ENCODE measurements around the gene MPEG1.

Gene MPEG1

DNA sequence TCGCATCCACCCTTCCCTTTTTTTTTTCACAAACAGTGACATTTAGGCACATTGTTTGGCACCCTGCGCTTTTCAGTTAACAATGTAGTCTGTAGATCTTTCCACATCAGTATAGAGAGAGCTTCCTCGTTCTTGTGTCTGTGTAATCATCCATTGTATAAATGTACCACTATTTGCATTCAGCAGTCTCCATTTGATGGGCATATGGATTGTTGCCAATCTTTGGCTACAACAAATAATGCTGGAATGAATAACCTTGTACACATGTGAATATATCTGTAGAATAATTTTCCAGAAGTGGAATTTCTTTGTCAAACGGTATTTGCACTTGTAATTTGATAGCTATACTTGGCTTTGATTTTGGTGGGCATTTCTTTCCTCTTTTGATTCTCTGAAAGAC lies 17.1 kb downstream of the MPEG1 start:
- H2BK12ac ChIP-seq (ENCODE audit: low read length), result no peak overlapping the region
- DNase-seq (ENCODE audit: low spot score), result no peak
- H3K4me2 ChIP-seq (ENCODE audit: insufficient read depth, low read length, poor library complexity, severe bottlenecking), result no peak overlapping the region
- WGBS, 2 donors (ENCODE audit: extremely low coverage in 2 of 2, insufficient read length in 2 of 2, insufficient replicate concordance in 1 of 2), result no CpG with 5 or more reads among the region's 4 CpGs
- H3K9me3 ChIP-seq (replicated peaks in 1 of 2; ENCODE audit: control insufficient read depth in 2 of 2, insufficient read depth in 1 of 2, low read depth in 1 of 2, low read length in 2 of 2), result peaks cover 8 to 20% of the 10 kb centered on the region in 2 donors
- no peak overlapping the region for H3K27ac ChIP-seq (replicated peaks; ENCODE audit: low read length)
- H4K91ac ChIP-seq (ENCODE audit: low read depth, low read length, poor library complexity), result no peak overlapping the region
- no peak overlapping the region for H3K23ac ChIP-seq (ENCODE audit: low read depth, low read length, poor library complexity)
- H3K79me1 ChIP-seq (ENCODE audit: low read depth, low read length), result no peaks in the 10 kb centered on the region
- H2BK15ac ChIP-seq (ENCODE audit: low read length), result no peak overlapping the region
- H3K4me3 ChIP-seq (ENCODE audit: low read length in 2 of 2), result no peak overlapping the region
- no peaks in the 10 kb centered on the region for H3K27me3 ChIP-seq (ENCODE audit: control insufficient read depth in 3 of 3, insufficient read depth in 3 of 3, low read depth in 1 of 3, low read length in 3 of 3)
- H2BK5ac ChIP-seq (ENCODE audit: low read length), result no peak overlapping the region
- H3K4me1 ChIP-seq (ENCODE audit: control insufficient read depth in 2 of 2, insufficient read depth in 1 of 2, low read depth in 1 of 2, low read length in 2 of 2), result peaks cover 0 to 14% of the 10 kb centered on the region in 2 donors
- no peak overlapping the region for H3K18ac ChIP-seq (ENCODE audit: low read length)
- no peak overlapping the region for H3K9ac ChIP-seq (ENCODE audit: low read depth, low read length, poor library complexity)
- H3K36me3 ChIP-seq (replicated peaks in 1 of 2; ENCODE audit: control insufficient read depth in 2 of 2, insufficient read depth in 2 of 2, low read length in 2 of 2), result peaks cover 66 to 100% of the 10 kb centered on the region in 2 donors
- no peak overlapping the region for H2AFZ ChIP-seq (ENCODE audit: low read length)
- H2AK5ac ChIP-seq (ENCODE audit: low read depth, low read length), result no peak overlapping the region
- H2BK120ac ChIP-seq (ENCODE audit: low read depth, low read length), result no peak overlapping the region
- H3K4ac ChIP-seq (ENCODE audit: low read length), result no peak overlapping the region
- H3K14ac ChIP-seq (ENCODE audit: low read length), result no peak overlapping the region
- H4K8ac ChIP-seq (ENCODE audit: low read depth, low read length), result no peak overlapping the region

DNA sequence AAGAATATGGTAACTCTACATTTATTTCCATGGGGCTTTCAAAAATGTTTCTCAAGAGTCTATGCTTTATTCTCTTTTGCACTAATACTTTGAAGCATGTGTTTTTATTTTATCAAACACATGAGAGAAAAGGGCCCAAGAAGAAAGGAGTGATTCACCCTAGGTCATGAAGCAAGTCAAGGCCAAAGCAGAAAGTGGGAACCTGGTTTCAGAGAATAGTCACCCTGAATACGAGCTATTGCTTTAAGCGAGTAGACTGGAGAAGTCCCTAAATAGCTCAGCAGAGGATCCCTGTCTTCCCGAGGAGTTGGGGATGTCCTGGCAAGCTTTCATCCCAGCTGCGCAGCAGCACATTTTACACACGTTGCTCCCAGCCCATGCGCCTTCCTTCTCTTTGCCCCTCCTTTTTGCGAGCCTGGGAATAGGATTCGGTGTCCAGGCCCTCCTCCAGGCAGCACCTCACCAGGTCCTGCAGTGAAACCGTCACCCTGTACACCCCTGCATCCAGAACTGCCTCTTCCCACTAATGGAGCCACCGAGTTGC lies 19.1 kb downstream of the MPEG1 start:
- Histone ChIP-seq H4K8ac (ENCODE audit: low read depth, low read length) (no peak overlapping the region), H3K4me3 (ENCODE audit: low read length in 2 of 2) (no peak overlapping the region), H2BK15ac (ENCODE audit: low read length) (no peak overlapping the region), H3K4me2 (ENCODE audit: insufficient read depth, low read length, poor library complexity, severe bottlenecking) (no peak overlapping the region), H2BK5ac (ENCODE audit: low read length) (no peak overlapping the region), H3K9me3 (replicated peaks in 1 of 2; ENCODE audit: control insufficient read depth in 2 of 2, insufficient read depth in 1 of 2, low read depth in 1 of 2, low read length in 2 of 2) (peaks cover 8 to 20% of the 10 kb centered on the region in 2 donors), H3K4me1 (ENCODE audit: control insufficient read depth in 2 of 2, insufficient read depth in 1 of 2, low read depth in 1 of 2, low read length in 2 of 2) (peaks cover 0 to 11% of the 10 kb centered on the region in 2 donors), H3K79me1 (ENCODE audit: low read depth, low read length) (no peaks in the 10 kb centered on the region), H2BK12ac (ENCODE audit: low read length) (no peak overlapping the region), H3K4ac (ENCODE audit: low read length) (no peak overlapping the region), H3K36me3 (replicated peaks in 1 of 2; ENCODE audit: control insufficient read depth in 2 of 2, insufficient read depth in 2 of 2, low read length in 2 of 2) (peaks cover 70 to 100% of the 10 kb centered on the region in 2 donors), H3K27me3 (ENCODE audit: control insufficient read depth in 3 of 3, insufficient read depth in 3 of 3, low read depth in 1 of 3, low read length in 3 of 3) (no peaks in the 10 kb centered on the region), H4K91ac (ENCODE audit: low read depth, low read length, poor library complexity) (no peak overlapping the region), H3K14ac (ENCODE audit: low read length) (no peak overlapping the region), H3K9ac (ENCODE audit: low read depth, low read length, poor library complexity) (no peak overlapping the region), H2AFZ (ENCODE audit: low read length) (no peak overlapping the region), H3K27ac (replicated peaks; ENCODE audit: low read length) (no peak overlapping the region), H2BK120ac (ENCODE audit: low read depth, low read length) (no peak overlapping the region), H3K18ac (ENCODE audit: low read length) (no peak overlapping the region), H2AK5ac (ENCODE audit: low read depth, low read length) (no peak overlapping the region), H3K23ac (ENCODE audit: low read depth, low read length, poor library complexity) (no peak overlapping the region)
- no CpG with 5 or more reads among the region's 10 CpGs for WGBS, 2 donors (ENCODE audit: extremely low coverage in 2 of 2, insufficient read length in 2 of 2, insufficient replicate concordance in 1 of 2)
- DNase-seq (ENCODE audit: low spot score), result no peak

DNA sequence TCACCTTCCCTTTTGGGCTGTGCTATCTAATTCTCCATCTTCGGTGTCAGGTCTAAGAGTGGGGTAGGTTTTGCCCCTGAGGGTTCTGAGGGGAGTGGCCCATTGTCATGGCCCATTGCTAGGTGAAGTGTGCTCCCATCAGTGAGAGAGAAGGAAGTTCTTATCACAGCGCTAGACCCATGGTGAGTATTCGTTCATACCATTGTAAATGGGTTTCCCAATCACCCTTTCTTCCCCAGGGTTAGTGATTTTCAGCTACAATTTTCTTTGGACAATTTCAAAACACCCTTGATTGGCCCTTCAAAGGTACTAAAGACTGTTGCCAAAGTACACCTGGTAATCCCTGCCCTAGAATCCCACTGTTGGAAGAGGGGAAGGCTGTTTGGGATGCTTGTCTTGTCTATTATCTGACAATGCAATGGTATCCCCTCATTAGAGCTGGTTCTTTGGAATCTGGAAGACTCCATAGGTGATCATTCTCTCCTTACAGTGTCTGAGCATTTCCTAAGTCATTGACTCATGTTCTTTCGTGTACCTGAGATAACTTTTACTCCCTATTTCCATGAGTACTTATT lies 20.2 kb downstream of the MPEG1 start:
- H2BK15ac ChIP-seq (ENCODE audit: low read length), result no peak overlapping the region
- H3K4me3 ChIP-seq (ENCODE audit: low read length in 2 of 2), result no peak overlapping the region
- H3K23ac ChIP-seq (ENCODE audit: low read depth, low read length, poor library complexity), result no peak overlapping the region
- H3K18ac ChIP-seq (ENCODE audit: low read length), result no peak overlapping the region
- peaks cover 8 to 20% of the 10 kb centered on the region in 2 donors for H3K9me3 ChIP-seq (replicated peaks in 1 of 2; ENCODE audit: control insufficient read depth in 2 of 2, insufficient read depth in 1 of 2, low read depth in 1 of 2, low read length in 2 of 2)
- no peaks in the 10 kb centered on the region for H3K27me3 ChIP-seq (ENCODE audit: control insufficient read depth in 3 of 3, insufficient read depth in 3 of 3, low read depth in 1 of 3, low read length in 3 of 3)
- H3K79me1 ChIP-seq (ENCODE audit: low read depth, low read length), result no peaks in the 10 kb centered on the region
- no peak overlapping the region for H3K14ac ChIP-seq (ENCODE audit: low read length)
- peaks cover 0 to 5% of the 10 kb centered on the region in 2 donors for H3K4me1 ChIP-seq (ENCODE audit: control insufficient read depth in 2 of 2, insufficient read depth in 1 of 2, low read depth in 1 of 2, low read length in 2 of 2)
- no peak overlapping the region for H2BK5ac ChIP-seq (ENCODE audit: low read length)
- H3K9ac ChIP-seq (ENCODE audit: low read depth, low read length, poor library complexity), result no peak overlapping the region
- H2AFZ ChIP-seq (ENCODE audit: low read length), result no peak overlapping the region
- no peak overlapping the region for H3K4ac ChIP-seq (ENCODE audit: low read length)
- DNase-seq (ENCODE audit: low spot score), result no peak
- H3K27ac ChIP-seq (replicated peaks; ENCODE audit: low read length), result no peak overlapping the region
- H2BK120ac ChIP-seq (ENCODE audit: low read depth, low read length), result no peak overlapping the region
- H3K36me3 ChIP-seq (replicated peaks in 1 of 2; ENCODE audit: control insufficient read depth in 2 of 2, insufficient read depth in 2 of 2, low read length in 2 of 2), result peaks cover 76 to 100% of the 10 kb centered on the region in 2 donors
- no peak overlapping the region for H4K91ac ChIP-seq (ENCODE audit: low read depth, low read length, poor library complexity)
- no peak overlapping the region for H3K4me2 ChIP-seq (ENCODE audit: insufficient read depth, low read length, poor library complexity, severe bottlenecking)
- H2AK5ac ChIP-seq (ENCODE audit: low read depth, low read length), result no peak overlapping the region
- H2BK12ac ChIP-seq (ENCODE audit: low read length), result no peak overlapping the region
- H4K8ac ChIP-seq (ENCODE audit: low read depth, low read length), result no peak overlapping the region
- no CpG with 5 or more reads among the region's 4 CpGs for WGBS, 2 donors (ENCODE audit: extremely low coverage in 2 of 2, insufficient read length in 2 of 2, insufficient replicate concordance in 1 of 2)

DNA sequence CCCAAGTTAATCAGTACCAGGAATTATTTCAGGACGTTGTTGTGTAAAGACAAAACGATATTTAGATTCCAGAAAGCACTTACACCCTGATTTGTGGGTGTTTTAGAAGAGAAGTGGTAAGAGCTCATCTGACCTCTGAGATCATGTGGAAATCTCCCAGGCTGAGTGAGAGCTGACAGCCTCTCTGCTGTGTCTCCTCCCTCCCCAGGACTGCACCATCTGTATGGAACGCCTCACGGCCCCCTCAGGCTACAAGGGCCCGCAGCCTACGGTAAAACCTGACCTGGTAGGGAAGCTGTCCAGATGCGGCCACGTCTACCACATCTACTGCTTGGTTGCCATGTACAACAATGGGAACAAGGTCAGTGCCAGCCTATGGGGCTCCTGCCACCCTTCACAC lies 20.8 kb downstream of the MPEG1 start:
- H3K9ac ChIP-seq (ENCODE audit: low read depth, low read length, poor library complexity), result no peak overlapping the region
- peaks cover under 1% of the 10 kb centered on the region for H3K79me1 ChIP-seq (ENCODE audit: low read depth, low read length)
- no peak overlapping the region for H3K27ac ChIP-seq (replicated peaks; ENCODE audit: low read length)
- H2AFZ ChIP-seq (ENCODE audit: low read length), result no peak overlapping the region
- no peak overlapping the region for H2AK5ac ChIP-seq (ENCODE audit: low read depth, low read length)
- H3K4me2 ChIP-seq (ENCODE audit: insufficient read depth, low read length, poor library complexity, severe bottlenecking), result no peak overlapping the region
- peaks cover 8 to 20% of the 10 kb centered on the region in 2 donors for H3K9me3 ChIP-seq (replicated peaks in 1 of 2; ENCODE audit: control insufficient read depth in 2 of 2, insufficient read depth in 1 of 2, low read depth in 1 of 2, low read length in 2 of 2)
- H2BK5ac ChIP-seq (ENCODE audit: low read length), result no peak overlapping the region
- no peak overlapping the region for H2BK120ac ChIP-seq (ENCODE audit: low read depth, low read length)
- H4K8ac ChIP-seq (ENCODE audit: low read depth, low read length), result no peak overlapping the region
- H2BK12ac ChIP-seq (ENCODE audit: low read length), result no peak overlapping the region
- H2BK15ac ChIP-seq (ENCODE audit: low read length), result no peak overlapping the region
- no peaks in the 10 kb centered on the region for H3K27me3 ChIP-seq (ENCODE audit: control insufficient read depth in 3 of 3, insufficient read depth in 3 of 3, low read depth in 1 of 3, low read length in 3 of 3)
- no CpG with 5 or more reads among the region's 8 CpGs for WGBS, 2 donors (ENCODE audit: extremely low coverage in 2 of 2, insufficient read length in 2 of 2, insufficient replicate concordance in 1 of 2)
- no peak overlapping the region for H3K14ac ChIP-seq (ENCODE audit: low read length)
- no peak overlapping the region for H3K23ac ChIP-seq (ENCODE audit: low read depth, low read length, poor library complexity)
- no peak overlapping the region for H4K91ac ChIP-seq (ENCODE audit: low read depth, low read length, poor library complexity)
- H3K4me3 ChIP-seq (ENCODE audit: low read length in 2 of 2), result no peak overlapping the region
- H3K18ac ChIP-seq (ENCODE audit: low read length), result no peak overlapping the region
- DNase-seq (ENCODE audit: low spot score), result no peak
- peaks cover 80 to 100% of the 10 kb centered on the region in 2 donors for H3K36me3 ChIP-seq (replicated peaks in 1 of 2; ENCODE audit: control insufficient read depth in 2 of 2, insufficient read depth in 2 of 2, low read length in 2 of 2)
- H3K4ac ChIP-seq (ENCODE audit: low read length), result no peak overlapping the region
- peaks cover 0 to 2% of the 10 kb centered on the region in 2 donors for H3K4me1 ChIP-seq (ENCODE audit: control insufficient read depth in 2 of 2, insufficient read depth in 1 of 2, low read depth in 1 of 2, low read length in 2 of 2)

Data from neuronal stem cell (in vitro differentiated cells).